ENCODE measurements around the gene PTPRZ1. TPM values are rescaled to one million over a fixed set of nuclear protein-coding genes. Genes with fewer than 3 reads are reported as not detected.
A peak's percentile ranks its signal among the peaks of the same experiment; 100 is the strongest.

Gene PTPRZ1
- polyA plus RNA-seq (ENCODE audit: insufficient read length in 4 of 4), result 1 to 10 TPM; 2.8 to 5.0 (median 3.4) TPM

DNA sequence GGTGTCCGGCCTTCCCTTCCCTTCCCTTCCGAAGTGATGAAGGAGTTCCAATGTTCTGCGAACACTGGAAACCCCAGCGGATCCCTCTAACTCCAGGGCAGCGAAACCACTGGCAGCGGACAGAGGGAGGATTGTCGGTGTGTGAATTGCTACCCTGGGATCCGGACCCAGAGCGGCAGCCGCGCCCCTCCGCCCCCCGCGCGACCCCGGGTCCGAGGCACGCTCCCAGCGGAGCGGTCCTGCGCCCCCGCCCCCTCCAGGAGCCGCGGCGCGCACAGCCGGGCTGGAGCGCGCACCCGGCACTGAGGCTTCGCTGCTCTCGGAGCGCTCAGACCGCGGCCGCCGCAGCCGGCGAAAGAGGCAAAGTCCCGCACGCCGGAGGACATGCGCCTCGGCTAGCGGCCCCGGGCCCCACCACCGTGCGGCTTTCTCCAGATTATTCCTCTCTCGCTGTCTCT lies at the start of gene PTPRZ1:
TSS of gene PTPRZ1 (plus strand) at position 331 of the 458 bp plus-strand sequence. CDS start 339 bp downstream, outside the sequence.
- peak; percentile 25 to 34 (median 27) for DNase-seq (ENCODE audit: low read depth in 4 of 4, low spot score in 3 of 4)

GRCh38 chr7:121824276-121824675 lies 48.7 kb upstream of the PTPRZ1 start:
- DNase-seq (ENCODE audit: low read depth in 4 of 4, low spot score in 3 of 4), result no peak

DNA sequence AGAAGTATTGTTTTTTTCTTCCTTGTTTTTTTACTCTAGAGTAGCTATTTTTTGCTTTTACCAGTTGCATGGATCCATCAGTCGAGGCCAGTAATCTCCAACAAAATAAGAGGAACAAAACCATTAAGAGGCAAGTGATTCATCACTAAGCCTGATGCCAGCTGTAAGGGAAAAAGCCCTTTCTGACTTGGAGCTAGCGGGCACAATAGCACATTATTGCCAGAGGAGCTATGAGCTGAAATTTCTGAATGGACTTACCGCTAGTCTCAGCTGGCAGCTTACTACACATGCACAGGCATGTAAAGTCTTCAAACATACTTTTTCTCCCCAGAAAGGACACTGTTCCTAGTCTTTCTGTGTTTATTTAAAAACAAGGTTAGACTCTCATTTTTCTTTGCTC lies 41.6 kb upstream of the PTPRZ1 start:
- no peak for DNase-seq (ENCODE audit: low read depth in 4 of 4, low spot score in 3 of 4)

DNA sequence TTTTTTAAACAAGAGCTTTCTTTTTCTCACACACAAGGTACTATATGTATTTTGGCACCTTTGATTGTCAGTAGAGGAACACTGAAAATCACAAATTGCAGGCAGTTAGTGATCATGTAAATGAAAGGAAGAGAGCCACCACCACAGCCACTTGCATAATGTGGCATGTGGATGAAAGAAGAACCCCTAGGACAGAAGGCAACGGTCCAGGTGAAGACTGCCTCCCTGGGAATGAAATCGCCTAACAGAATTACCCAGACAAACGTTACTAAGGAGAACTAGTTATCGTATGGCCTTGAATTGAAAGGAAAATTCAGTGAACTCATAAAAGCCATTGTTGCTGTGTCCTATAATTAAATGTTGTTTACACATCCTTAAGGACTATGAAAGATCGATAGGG lies 41.2 kb upstream of the PTPRZ1 start:
- DNase-seq (ENCODE audit: low read depth in 4 of 4, low spot score in 3 of 4), result no peak

- DNase-seq (ENCODE audit: low read depth in 4 of 4, low spot score in 3 of 4), result no peak
Measured at GRCh38 chr7:121832347-121832746, 40.6 kb upstream of the PTPRZ1 start.

DNA sequence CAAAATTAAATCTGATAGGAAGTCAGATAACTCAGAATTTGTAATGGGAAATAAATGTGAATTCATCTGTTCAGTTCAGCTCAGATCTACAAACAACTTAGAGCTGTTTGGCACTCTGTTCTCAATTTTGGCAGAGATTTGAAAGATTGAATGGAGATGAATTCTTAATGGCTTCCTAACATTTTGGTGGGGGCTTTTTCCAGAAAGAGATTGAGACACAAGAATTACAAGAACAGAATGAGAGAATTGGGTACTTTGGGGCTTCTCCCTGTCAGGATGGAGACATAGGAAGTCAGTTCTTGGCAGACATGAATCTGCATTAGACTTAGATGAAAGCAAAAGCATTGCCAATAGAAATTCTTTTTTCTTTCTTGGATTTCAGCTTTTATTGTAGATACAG lies 39.0 kb upstream of the PTPRZ1 start:
- no peak for DNase-seq (ENCODE audit: low read depth in 4 of 4, low spot score in 3 of 4)

GRCh38 chr7:121837462-121837861 lies 35.5 kb upstream of the PTPRZ1 start:
- DNase-seq (ENCODE audit: low read depth in 4 of 4, low spot score in 3 of 4), result no peak

DNA sequence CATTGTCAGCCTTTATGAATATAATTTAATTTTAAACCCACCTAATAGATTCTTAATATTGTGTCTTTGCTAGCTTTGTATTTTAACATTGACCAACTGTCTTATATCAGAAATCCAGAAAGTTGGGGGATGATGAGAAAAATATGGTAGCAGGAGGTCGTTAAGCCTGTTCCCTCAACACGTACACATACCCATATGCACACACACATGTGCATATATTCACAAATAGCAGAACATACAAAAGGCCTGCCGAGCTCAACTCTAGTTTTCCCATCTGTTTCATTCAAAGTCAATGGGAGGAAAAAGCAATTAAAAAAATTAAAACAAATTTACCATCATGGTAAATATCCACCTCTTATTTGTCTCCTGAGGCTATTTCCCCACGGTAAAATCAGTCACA lies 25.9 kb upstream of the PTPRZ1 start:
- DNase-seq (ENCODE audit: low read depth in 4 of 4, low spot score in 3 of 4), result no peak

GRCh38 chr7:121853307-121853706 lies 19.7 kb upstream of the PTPRZ1 start:
- no peak for DNase-seq (ENCODE audit: low read depth in 4 of 4, low spot score in 3 of 4)

DNA sequence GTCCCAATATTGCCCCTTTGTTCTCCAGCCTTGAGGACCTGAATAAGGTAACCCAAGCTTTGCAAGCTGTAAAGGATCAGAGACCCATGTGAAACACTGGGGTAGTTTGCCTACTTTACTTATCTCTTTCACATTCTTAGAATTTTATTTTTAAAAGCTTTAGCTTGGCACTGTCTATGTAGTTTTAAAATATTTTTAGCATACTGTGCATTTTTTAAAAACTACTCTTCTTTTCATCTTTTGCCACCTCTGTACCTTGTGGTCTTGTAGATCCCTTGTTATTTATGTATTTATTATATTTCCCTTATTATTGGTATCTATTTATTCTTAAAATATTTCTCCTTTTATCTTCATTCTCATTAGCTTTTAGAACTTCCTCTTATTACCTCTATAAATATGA lies 12.0 kb upstream of the PTPRZ1 start:
- no peak for DNase-seq (ENCODE audit: low read depth in 4 of 4, low spot score in 3 of 4)

- no peak for DNase-seq (ENCODE audit: low read depth in 4 of 4, low spot score in 3 of 4)
Measured at GRCh38 chr7:121862591-121862990, 10.4 kb upstream of the PTPRZ1 start.

GRCh38 chr7:121871188-121871587 lies 1.8 kb upstream of the PTPRZ1 start:
- no peak for DNase-seq (ENCODE audit: low read depth in 4 of 4, low spot score in 3 of 4)

DNA sequence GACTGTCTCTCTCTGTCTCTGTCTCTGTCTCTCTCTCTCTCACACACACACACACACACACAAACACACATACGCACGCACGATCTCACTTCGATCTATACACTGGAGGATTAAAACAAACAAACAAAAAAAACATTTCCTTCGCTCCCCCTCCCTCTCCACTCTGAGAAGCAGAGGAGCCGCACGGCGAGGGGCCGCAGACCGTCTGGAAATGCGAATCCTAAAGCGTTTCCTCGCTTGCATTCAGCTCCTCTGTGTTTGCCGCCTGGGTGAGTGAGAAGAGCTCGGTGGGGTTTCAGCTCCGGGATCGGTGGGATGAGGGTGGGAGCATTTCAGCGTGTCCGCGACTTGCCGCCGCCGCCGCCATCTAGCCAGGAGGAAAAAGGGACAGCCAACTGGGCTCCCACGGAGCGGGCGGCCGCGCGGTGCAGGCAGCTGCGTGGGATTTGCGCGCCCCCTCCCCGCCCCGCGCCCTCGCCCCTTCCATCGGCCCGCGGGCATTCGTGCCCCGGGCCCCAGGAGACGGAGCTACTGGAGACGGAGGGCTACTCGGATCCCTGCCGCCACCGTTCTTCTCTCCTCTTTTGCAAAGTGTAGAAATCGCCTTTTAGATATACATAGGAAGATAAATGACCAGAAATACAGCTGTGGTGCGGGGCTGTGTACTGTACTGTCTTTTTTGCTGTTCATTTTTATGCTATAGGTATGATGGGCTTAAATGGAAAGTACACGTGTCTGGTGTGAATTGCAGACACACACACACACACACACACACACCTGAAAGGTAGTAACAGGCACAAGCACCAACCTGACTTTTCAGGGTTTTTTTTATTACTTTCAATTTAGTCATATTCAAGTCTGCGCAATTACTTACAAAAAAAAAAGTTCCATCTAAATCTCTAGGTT lies 581 bp downstream of the PTPRZ1 start:
- DNase-seq (ENCODE audit: low read depth in 4 of 4, low spot score in 3 of 4), result peak in 3 of 4 donors; percentile 8 to 25 (median 14)

DNA sequence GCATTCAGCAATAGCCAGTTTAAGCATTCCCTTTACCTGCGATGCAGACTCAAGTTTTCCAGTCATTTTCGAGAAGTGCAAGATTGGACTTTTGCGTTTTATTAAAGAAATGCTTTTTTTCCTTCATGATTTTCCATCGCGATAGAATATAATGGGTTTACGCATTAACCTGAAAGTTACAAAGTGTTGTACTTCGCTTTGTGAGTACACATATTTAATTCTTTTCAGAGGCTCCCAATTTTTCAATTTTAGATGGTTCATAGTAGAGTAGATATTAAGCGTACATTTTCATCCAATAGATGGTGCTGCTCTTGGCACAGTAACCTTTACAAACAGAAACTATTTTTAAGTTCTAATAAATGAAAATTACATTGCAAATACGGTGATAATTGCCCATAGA lies 1.3 kb downstream of the PTPRZ1 start:
- DNase-seq (ENCODE audit: low read depth in 4 of 4, low spot score in 3 of 4), result no peak

GRCh38 chr7:121875203-121875602 lies 2.2 kb downstream of the PTPRZ1 start:
- no peak for DNase-seq (ENCODE audit: low read depth in 4 of 4, low spot score in 3 of 4)

- DNase-seq (ENCODE audit: low read depth in 4 of 4, low spot score in 3 of 4), result no peak
Measured at GRCh38 chr7:121876656-121877500, 3.9 kb downstream of the PTPRZ1 start.

GRCh38 chr7:121878918-121879464 lies 6.0 kb downstream of the PTPRZ1 start:
- no peak for DNase-seq (ENCODE audit: low read depth in 4 of 4, low spot score in 3 of 4)

- no peak for DNase-seq (ENCODE audit: low read depth in 4 of 4, low spot score in 3 of 4)
Measured at GRCh38 chr7:121879544-121879943, 6.6 kb downstream of the PTPRZ1 start.

DNA sequence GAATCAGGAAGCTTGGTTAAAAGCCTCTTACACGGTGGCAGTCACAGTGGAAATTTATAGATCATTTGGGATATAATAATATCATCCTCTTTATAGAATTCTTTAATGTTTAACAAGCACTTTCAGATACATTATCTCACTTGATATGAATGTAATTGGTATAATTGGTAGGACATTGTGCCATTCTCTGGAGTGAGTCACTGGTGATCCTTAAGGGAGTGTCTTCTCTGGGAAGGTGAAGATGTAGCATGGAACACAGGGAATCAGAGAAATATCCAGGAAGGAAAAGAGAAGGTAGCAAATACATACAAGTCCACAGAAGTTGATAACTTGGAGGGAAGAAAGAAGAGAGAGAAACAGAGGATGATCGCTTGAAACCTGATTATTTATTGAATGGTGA lies 9.8 kb downstream of the PTPRZ1 start:
- no peak for DNase-seq (ENCODE audit: low read depth in 4 of 4, low spot score in 3 of 4)

DNA sequence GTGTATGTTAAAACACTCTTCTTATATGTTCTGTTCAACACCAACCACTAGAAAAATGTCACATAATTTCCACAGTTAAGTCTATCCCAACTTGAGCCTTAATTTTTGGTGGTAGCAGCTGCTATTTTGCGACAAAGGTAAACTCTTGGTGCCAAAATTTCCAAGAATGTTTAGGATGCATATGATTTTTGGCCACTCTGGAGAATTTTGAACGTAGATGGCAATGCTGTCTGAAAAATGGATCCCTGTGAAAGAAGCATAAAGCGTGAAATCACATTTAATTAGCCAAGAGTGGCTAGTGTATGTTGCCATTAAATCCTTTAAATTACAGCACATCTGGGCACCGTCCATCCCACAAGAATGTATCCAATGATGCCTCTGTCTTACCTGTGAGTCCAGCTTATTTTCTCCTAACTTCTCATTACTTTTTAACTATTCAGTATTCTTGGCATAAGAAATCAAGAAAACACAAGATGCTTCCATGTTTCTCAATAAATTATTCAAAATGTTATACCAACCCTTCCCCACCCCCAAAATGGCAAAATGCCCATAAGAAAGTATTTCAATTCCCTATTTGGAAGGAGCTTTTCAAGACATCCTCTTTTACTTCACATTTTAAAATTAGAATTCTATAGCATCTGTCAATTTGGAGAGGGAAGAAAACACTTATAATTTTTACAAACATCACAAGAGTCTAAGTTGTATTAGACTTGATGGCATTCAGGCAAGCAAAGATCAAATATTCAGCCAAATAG lies 12.4 kb downstream of the PTPRZ1 start:
- no peak for DNase-seq (ENCODE audit: low read depth in 4 of 4, low spot score in 3 of 4)

Data from right renal pelvis (tissue), 4 donors.